HG03439 (cell line): Measurements from ENCODE around the gene LRRFIP2.
A peak's percentile ranks its signal among the peaks of the same experiment; 100 is the strongest.
"Not testable (repeated sequence)": the region's sequence is repeated elsewhere in the genome, so short reads cannot be mapped to it uniquely, and the experiment has no call there.

Experiments
- ATAC-seq: cut with Tn5 transposase; IDR thresholded peaks from one replicate; pipeline ENCODE4 v1.9.1; 2021; ENCODE audit warnings: mild to moderate bottlenecking, moderate library complexity; ENCODE audit not compliant: unreplicated experiment

LRRFIP2 gene

DNA sequence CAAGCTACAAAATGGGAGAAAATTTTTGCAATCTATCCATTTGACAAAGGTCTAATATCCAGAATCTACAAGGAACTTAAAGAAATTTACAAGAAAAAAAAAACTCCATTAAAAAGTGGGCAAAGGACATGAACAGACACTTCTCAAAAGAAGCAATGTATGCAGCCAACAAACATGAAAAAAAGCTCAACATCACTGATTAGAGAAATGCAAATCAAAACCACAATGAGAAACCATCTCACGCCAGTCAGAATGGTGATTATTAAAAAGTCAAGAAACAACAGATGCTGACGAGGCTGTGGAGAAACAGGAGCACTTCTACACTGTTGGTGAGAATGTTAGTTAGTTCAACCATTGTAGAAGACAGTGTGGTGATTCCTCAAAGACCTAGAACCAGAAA, 27.5 kb downstream of the LRRFIP2 start:
- not testable (repeated sequence) for ATAC-seq

DNA sequence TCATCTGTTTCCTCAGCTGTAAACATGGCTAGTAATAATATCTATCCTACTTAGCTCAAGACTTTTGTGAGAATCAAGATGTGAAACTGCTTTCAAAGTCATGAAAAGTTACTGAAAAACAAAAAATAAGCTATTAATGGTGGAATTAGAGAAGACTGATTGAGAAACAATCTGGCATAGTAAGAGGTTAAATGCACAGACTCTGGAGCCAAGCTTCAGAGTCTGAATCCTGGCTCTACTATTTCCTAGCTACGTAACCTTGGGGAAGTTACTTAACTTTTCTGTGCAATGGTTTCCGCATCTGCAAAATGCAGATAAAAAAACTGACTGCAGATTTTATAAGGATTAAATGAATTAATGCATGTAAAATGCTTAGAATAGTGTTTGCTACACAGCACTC, 28.8 kb downstream of the LRRFIP2 start:
- no peak for ATAC-seq

DNA sequence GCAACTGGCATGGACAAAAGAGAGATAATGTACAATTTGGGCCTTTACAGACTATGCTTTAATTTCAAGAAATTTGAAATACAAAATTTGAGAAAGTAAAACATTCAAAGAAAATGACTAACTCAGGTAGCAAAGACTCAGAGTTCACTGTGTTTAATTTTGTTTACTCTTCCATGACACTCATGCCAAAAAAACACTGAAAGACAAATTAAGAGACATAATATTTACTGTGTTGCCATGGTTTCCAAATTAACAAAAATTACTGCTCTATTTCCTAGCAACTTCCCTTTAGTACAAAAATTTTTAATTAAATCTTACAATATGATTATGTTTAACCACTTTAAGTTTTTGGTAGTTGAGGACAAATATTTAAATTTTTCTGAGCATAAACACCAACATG, 29.6 kb downstream of the LRRFIP2 start:
- no peak for ATAC-seq

DNA sequence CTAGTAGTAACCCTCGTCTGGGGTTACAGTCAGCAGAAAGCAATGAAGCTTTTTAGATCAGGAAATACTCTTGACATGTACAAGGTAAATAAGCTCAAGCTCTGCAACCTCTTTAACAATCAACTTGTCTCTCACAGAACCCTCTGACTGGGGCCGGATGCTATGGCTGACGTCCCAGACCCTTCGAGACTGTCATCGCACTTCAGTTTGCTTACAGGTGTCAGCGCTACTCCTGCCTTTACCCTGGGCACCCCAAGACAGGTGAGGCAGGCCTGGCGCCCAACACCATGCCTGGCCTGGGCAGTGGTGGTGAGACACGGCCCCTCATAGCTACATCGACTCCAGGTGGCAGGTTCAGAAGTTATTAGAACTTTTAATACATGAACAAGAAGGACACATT, 30.6 kb downstream of the LRRFIP2 start:
- ATAC-seq = no peak

DNA sequence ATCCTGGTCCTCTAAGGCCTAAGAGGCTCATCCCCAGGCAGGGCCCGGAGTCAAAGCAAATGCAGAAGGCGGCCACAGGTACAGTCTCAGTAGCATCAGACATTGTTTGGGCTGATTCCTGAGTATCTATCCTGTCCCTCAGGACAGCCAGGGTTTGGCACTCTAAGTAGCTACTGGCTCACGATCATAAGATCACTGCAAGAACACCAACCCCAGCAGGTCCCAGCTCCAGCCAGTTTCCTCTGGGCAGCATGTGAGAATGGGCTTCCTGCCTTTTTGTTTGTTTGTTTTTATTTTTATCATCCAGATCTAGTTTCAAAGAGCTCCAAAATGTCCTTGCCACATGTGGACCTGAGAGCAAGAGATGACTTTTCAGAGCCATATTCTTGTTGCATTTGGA, 32.7 kb downstream of the LRRFIP2 start:
- ATAC-seq = no peak

DNA sequence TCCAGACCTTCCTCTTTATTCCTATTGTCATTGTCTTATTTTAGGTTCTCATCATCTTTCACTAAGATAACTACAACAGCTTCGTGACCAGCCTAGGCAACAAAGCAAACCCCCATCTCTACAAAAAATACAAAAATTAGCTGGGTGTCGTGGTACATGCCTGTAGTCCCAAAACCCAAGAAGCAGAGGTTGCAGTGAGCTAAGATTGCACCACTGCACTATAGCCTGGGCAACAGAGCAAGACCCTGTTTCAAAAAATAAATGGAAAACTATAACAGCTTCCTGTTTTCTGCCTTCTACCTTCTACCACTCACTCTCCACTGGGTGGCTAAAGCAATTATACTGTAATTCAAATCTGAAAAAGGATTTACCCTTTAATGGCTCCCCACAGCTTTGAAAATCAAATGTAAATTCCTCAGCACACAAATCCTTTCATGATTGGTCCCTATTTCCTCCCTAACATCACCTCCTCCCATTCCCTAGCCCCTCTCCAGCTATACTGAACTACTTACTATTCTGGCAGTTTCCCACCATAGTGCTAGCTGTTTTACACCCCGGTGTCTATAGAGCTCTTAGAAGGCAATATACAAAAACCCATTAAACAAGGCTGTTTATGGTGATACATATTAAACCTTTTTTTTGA, 33.4 kb downstream of the LRRFIP2 start:
- ATAC-seq = no peak

- peak; percentile 54 for ATAC-seq
These were observed 34.8 kb downstream of the LRRFIP2 start for GRCh38 chr3:37139567-37140052.

- no peak for ATAC-seq
These were observed 35.6 kb downstream of the LRRFIP2 start for GRCh38 chr3:37138816-37139215.

DNA sequence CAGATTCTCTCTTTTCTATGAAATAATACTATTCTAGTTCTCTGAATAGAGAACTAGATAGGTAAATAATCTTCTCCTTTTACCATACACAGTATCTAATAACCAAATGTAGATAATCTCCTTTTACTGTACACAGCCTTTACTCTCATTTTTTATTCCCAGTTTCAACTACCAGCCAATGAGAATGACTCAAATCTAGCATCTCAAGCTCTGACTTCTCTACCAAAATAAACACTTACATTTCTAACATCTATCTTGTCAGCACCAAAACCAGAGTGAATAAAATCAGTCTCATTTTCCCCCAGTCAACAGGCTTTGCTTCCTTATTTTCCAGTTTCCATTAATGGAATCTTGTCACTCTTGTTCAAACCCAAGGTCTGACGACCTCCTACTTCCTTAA, 36.9 kb downstream of the LRRFIP2 start:
- ATAC-seq = no peak

GRCh38 chr3:37136067-37136466, 38.3 kb downstream of the LRRFIP2 start:
- no peak for ATAC-seq

GRCh38 chr3:37135561-37135960, 38.8 kb downstream of the LRRFIP2 start:
- no peak for ATAC-seq

DNA sequence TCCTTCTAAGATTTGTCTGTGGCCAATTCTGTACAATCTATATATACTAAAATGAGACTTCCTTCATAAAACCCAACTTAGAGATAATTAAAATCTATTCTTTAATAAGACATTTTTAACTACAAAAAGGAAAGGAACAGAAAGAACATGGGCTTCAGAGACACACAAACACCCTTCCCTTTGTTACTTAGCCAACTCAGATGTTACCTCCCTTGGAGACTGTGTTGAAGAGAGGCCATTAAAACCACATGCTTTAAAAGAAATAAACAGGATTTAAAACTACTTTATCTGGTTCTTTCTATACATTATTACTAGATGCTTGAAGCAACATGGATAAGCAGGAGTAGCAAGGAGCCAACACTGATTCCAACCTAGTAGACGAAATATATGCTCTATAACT, 42.0 kb downstream of the LRRFIP2 start:
- no peak for ATAC-seq

DNA sequence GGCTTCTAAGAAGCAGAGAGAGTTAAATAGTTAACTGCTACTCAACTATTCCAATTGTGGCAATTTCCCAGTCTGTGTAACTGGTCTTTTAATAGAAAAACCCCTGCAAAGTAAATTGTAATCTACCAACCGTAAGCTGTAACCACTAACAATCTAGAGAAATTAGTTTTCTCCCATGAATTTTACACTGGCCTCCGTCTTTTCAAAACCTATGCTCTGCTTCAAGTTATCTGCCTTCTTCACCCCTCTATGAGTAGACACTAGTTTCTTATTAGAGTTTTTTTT, 42.6 kb downstream of the LRRFIP2 start:
- ATAC-seq = no peak

GRCh38 chr3:37130984-37131859, 43.2 kb downstream of the LRRFIP2 start:
- no peak for ATAC-seq

DNA sequence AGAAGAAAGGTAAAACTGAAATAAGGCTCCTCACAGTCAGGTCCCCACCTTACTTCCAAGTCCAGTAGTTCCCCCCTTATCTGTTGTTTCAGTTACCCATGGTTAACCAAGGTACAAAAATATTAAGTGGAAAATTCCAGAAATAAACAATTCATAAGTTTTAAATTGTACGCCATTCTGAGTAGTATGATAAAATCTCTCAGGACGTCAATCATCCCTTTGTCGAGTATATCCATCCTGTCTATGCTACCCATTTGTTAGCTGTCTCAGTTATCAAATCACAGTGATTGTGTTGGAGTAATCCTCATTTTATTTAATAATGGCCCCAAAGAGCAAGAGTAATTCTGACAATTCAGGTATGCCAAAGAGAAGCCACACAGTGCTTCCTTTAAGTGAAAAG, 43.9 kb downstream of the LRRFIP2 start:
- ATAC-seq = no peak

DNA sequence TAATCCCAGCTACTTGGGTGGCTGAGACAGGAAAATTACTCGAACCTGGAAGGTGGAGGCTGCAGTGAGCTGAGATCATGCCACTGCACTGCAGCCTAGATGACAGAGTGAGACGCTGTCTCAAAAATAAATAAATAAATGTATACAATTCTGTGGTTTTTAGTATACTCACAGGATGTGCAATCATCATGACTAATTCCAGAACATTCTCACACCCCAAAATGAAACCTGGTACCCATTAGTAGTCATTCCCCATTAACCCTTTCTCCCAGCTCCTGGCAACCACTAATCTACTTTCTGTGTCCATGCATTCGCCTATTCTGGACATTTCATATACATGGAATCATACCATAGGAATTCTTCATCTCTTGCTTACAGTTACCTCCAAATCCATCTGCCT, 44.5 kb downstream of the LRRFIP2 start:
- ATAC-seq = peak; percentile 45

- ATAC-seq = no peak
These were observed 47.0 kb downstream of the LRRFIP2 start for GRCh38 chr3:37127340-37127739.

- ATAC-seq = no peak
These were observed 47.5 kb downstream of the LRRFIP2 start for GRCh38 chr3:37126856-37127255.

- ATAC-seq = no peak
These were observed 48.9 kb downstream of the LRRFIP2 start for GRCh38 chr3:37125195-37126073.

GRCh38 chr3:37124435-37124834, 49.9 kb downstream of the LRRFIP2 start:
- ATAC-seq = no peak

DNA sequence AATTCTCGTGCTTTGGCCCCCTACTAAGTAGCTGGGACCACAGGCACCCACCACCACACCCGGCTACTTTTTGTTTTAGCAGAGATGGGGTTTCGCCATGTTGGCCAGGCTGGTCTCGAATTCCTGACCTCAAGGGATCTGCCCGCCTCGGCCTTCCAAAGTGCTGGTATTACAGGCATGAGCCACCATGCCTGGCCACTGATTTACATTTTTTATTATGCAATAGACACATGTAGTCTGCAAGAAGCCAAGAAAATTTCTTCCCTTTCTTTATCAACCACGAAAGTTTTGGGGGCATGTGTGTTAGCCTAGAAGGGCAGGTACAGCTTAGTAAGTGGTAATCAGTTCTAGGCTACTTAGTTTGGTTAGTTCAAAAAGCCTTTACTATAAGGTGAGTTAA, 51.1 kb downstream of the LRRFIP2 start:
- no peak for ATAC-seq

DNA sequence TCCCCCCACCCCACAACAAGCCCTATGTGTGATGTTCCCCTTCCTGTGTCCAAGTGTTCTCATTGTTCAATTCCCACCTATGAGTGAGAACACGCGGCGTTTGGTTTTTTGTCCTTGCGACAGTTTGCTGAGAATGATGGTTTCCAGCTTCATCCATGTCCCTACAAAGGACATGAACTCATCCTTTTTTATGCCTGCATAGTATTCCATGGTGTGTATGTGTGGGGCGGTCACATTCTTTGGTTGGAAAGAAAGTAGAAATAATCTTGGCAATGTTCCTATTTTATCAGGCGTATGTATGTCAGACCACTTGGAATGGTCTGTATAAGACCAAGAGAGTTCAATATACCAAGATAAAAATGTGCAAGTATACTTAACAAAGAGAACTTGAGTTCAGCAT, 52.3 kb downstream of the LRRFIP2 start:
- not testable (repeated sequence) for ATAC-seq
